Inferior parietal cortex (tissue), 1 donor: ENCODE measurements around the gene XAGE1A.
A peak's percentile ranks its signal among the peaks of the same experiment; 100 is the strongest.
"Not testable (repeated sequence)": the region's sequence is repeated elsewhere in the genome, so short reads cannot be mapped to it uniquely, and the experiment has no call there.

ENCODE experiments used
- DNase-seq: peaks from one replicate; pipeline ENCODE4 v3.0.0-alpha.2; 2016; ENCODE audit errors: extremely low spot score

XAGE1A gene

GRCh38 chrX:52495545-52496418 lies at the start of gene XAGE1A:
XAGE1A (plus strand) TSS chrX:52495808; CDS start chrX:52497362, 1,554 bp downstream.
- not testable (repeated sequence) for DNase-seq

- not testable (repeated sequence) for DNase-seq
Observed at GRCh38 chrX:52452031-52452430, 43.6 kb upstream of the XAGE1A start.

GRCh38 chrX:52471301-52471700 lies 24.3 kb upstream of the XAGE1A start:
- DNase-seq, result not testable (repeated sequence)

- DNase-seq, result not testable (repeated sequence)
Observed at GRCh38 chrX:52496419-52496772, 788 bp downstream of the XAGE1A start.

- DNase-seq, result not testable (repeated sequence)
Observed at GRCh38 chrX:52501362-52501761, 5.8 kb downstream of the XAGE1A start.

- DNase-seq, result no peak
Observed at GRCh38 chrX:52504551-52504950, 8.9 kb downstream of the XAGE1A start.

GRCh38 chrX:52507331-52507730 lies 11.7 kb downstream of the XAGE1A start:
- peak; percentile 8 for DNase-seq

GRCh38 chrX:52509916-52510315 lies 14.3 kb downstream of the XAGE1A start:
- DNase-seq, result no peak

- DNase-seq, result not testable (repeated sequence)
Observed at GRCh38 chrX:52511126-52511525, 15.5 kb downstream of the XAGE1A start.

GRCh38 chrX:52516110-52516986 lies 20.7 kb downstream of the XAGE1A start:
- not testable (repeated sequence) for DNase-seq

- not testable (repeated sequence) for DNase-seq
Observed at GRCh38 chrX:52516987-52517325, 21.3 kb downstream of the XAGE1A start, which contains the start of gene XAGE1B. XAGE1B (minus strand) TSS chrX:52517063; CDS start chrX:52515527, 1,536 bp downstream.

- not testable (repeated sequence) for DNase-seq
Observed at GRCh38 chrX:52541051-52541450, 45.4 kb downstream of the XAGE1A start.

- no peak for DNase-seq
Observed at GRCh38 chrX:52542311-52542710, 46.7 kb downstream of the XAGE1A start.

GRCh38 chrX:52544147-52544840 lies 48.7 kb downstream of the XAGE1A start:
- no peak for DNase-seq

GRCh38 chrX:52548769-52549168 lies 53.2 kb downstream of the XAGE1A start:
- DNase-seq, result not testable (repeated sequence)
